Right lobe of liver (tissue), 6 donors: ENCODE results near the gene ABHD12. TPM values are rescaled to one million over a fixed set of nuclear protein-coding genes. Genes with fewer than 3 reads are reported as not detected.
A peak's percentile ranks its signal among the peaks of the same experiment; 100 is the strongest.

ENCODE experiments used
- ATAC-seq, 4 donors: fragments of 200-7000 bp; cut with Tn5 transposase; one replicate each; pipeline ENCODE4 v1.9.1; 2020; ENCODE audit warnings: mild to moderate bottlenecking in 4 of 4, moderate library complexity in 4 of 4
- DNase-seq, 3 donors: peaks; one replicate each; pipeline ENCODE4 v3.0.0-alpha.2; 2020
- H3K27ac ChIP-seq, 3 donors: fragments of 200-600 bp; one replicate each; pipeline ENCODE4 v1.8.0; 2022
- H3K27me3 ChIP-seq, 2 donors: fragments of 200-600 bp; one replicate each; pipeline ENCODE4 v1.8.0; 2022
- H3K36me3 ChIP-seq, 4 donors: fragments of 200-600 bp; sonication (generic) in 1 of 4; one replicate each; pipeline versions ENCODE4 v1.5.1 to v1.8.0; 2017 to 2022; ENCODE audit warnings: control low read depth in 1 of 4
- H3K4me1 ChIP-seq, 4 donors: fragments of 200-600 bp; sonication (generic) in 1 of 4; one replicate each; pipeline versions ENCODE4 v1.5.1 to v1.8.0; 2017 to 2022; ENCODE audit warnings: control low read depth in 1 of 4
- H3K4me3 ChIP-seq, 3 donors: fragments of 200-600 bp; one replicate each; pipeline ENCODE4 v1.8.0; 2022
- H3K9me3 ChIP-seq, 4 donors: fragments of 200-600 bp; sonication (generic) in 1 of 4; one replicate each; pipeline versions ENCODE4 v1.5.1 to v1.8.0; 2017 to 2022; ENCODE audit warnings: control low read depth in 1 of 4
- CTCF ChIP-seq, 4 donors: fragments of 200-600 bp in 3 of 4; fragments of 450-650 bp in 1 of 4; IDR thresholded peaks; one replicate each; pipeline versions ENCODE4 v1.5.1 to v1.8.0; 2016 to 2022; ENCODE audit warnings: antibody characterized with exemption in 4 of 4, mild to moderate bottlenecking in 2 of 4
- POLR2A ChIP-seq: fragments of 450-650 bp; IDR thresholded peaks from one replicate; pipeline ENCODE4 v1.6.1; 2017; ENCODE audit warnings: antibody characterized with exemption, mild to moderate bottlenecking
- WGBS: methylation state at CpG from one replicate; pipeline ENCODE4 v1.1.6; 2018; ENCODE audit warnings: low coverage, low lambda C conversion rate; ENCODE audit not compliant: insufficient coverage; ENCODE audit errors: missing lambda C conversion rate; 5-methylcytosine and 5-hydroxymethylcytosine counted together
- intact Hi-C, 2 donors: fragments of 100-400 bp; cut with DNase I; formaldehyde crosslinking; loops; one replicate each; pipeline versions ENCODE4 v1.11.2 to v1.14.1; 2022
- total RNA-seq, 6 experiments: library from RNA; depleted of rRNA in 2 of 6; stranded (reverse); fragments of >200 nt in 2 of 6; fragmentation: NEBNext Ultra II Directional in 3 of 6; extraction: Animal tissue kit (Norgen Biotek cat#: 25700) in 3 of 6; gene quantifications; one replicate each; pipeline versions ENCODE4 v1.1.0 to v1.2.4, GENCODE V29; 2016 to 2023
- donor health status: DM: no; HTN: yes; CAD: no.
- donor health status: DM: no; HTN: no; CAD: no.
- donor health status: DM: no; HTN: no; CAD: no.
- donor health status: DM: no; HTN: yes; CAD: no.
- donor health status: DM: no; HTN: yes; CAD: no.

The ABHD12 gene
- total RNA-seq, 6 experiments from 2014 or later: 16.1 to 23.6 (median 18.7) TPM

GRCh38 chr20:25276533-25277050 lies 114.0 kb downstream of the ABHD12 start:
- Histone ChIP-seq H3K36me3 (no peaks in the 10 kb centered on the region), H3K4me1 (no peaks in the 10 kb centered on the region), H3K27me3 (no peaks in the 10 kb centered on the region), H3K9me3 (no peaks in the 10 kb centered on the region), H3K4me3 (no peak overlapping the region), H3K27ac (no peak overlapping the region)
- DNase-seq (peak; percentile 8 to 46 (median 36)), ATAC-seq (no peak)
- no CpG with 5 or more reads among the region's 24 CpGs for WGBS
- intact Hi-C loops: loop anchor here in 1 of 2 donors (10.0 kb wide), 1 partner anchor 82 kb away; the partner anchor contains the start of gene ENTPD6
- TF ChIP-seq POLR2A: no peak
- no peak for TF ChIP-seq CTCF (IDR thresholded peaks at IDR 0.05)

GRCh38 chr20:25275813-25276532 lies 114.7 kb downstream of the ABHD12 start:
- Histone ChIP-seq H3K27ac (no peak overlapping the region), H3K27me3 (no peaks in the 10 kb centered on the region), H3K4me1 (no peaks in the 10 kb centered on the region), H3K9me3 (no peaks in the 10 kb centered on the region), H3K36me3 (peaks cover 0 to 5% (median 0%) of the 10 kb centered on the region in 4 donors), H3K4me3 (no peak overlapping the region)
- ATAC-seq: no peak
- peak; percentile 13 to 37 (median 32) for DNase-seq
- WGBS: 95% methylated on average over 8 of the region's 20 CpGs
- intact Hi-C loops: loop anchor here in 1 of 2 donors (10.0 kb wide), 1 partner anchor 81 kb away; the partner anchor contains the start of gene ENTPD6
- no peak for TF ChIP-seq POLR2A
- TF ChIP-seq CTCF (IDR thresholded peaks at IDR 0.05): no peak

- peak; percentile 17 to 41 (median 31) for DNase-seq
- no peak for TF ChIP-seq CTCF (IDR thresholded peaks at IDR 0.05)
- no peak for TF ChIP-seq POLR2A
- intact Hi-C loops: loop anchor here in 1 of 2 donors (10.0 kb wide), 1 partner anchor 80 kb away; the partner anchor contains the start of gene ENTPD6
- H3K9me3 ChIP-seq: no peaks in the 10 kb centered on the region
- no peaks in the 10 kb centered on the region for H3K27me3 ChIP-seq
- H3K4me3 ChIP-seq: no peak overlapping the region
- no peak overlapping the region for H3K27ac ChIP-seq
- H3K4me1 ChIP-seq: no peaks in the 10 kb centered on the region
- WGBS: 95% methylated on average over 12 of the region's 32 CpGs
- ATAC-seq: no peak
- peaks cover 0 to 5% (median 0%) of the 10 kb centered on the region in 4 donors for H3K36me3 ChIP-seq
Measured at GRCh38 chr20:25274891-25275812, 115.5 kb downstream of the ABHD12 start.

- H3K36me3 ChIP-seq: peaks cover 0 to 5% (median 0%) of the 10 kb centered on the region in 4 donors
- DNase-seq: peak; percentile 9 to 44 (median 33)
- no peak for TF ChIP-seq CTCF (IDR thresholded peaks at IDR 0.05)
- no peak for TF ChIP-seq POLR2A
- no peaks in the 10 kb centered on the region for H3K4me1 ChIP-seq
- intact Hi-C loops: loop anchor here in 1 of 2 donors (10.0 kb wide), 1 partner anchor 80 kb away; the partner anchor contains the start of gene ENTPD6
- no peak overlapping the region for H3K4me3 ChIP-seq
- WGBS: 100% methylated on average over 1 of the region's 20 CpGs
- H3K27me3 ChIP-seq: no peaks in the 10 kb centered on the region
- no peak overlapping the region for H3K27ac ChIP-seq
- H3K9me3 ChIP-seq: no peaks in the 10 kb centered on the region
- no peak for ATAC-seq
Measured at GRCh38 chr20:25274481-25274880, 116.2 kb downstream of the ABHD12 start.
